ENCODE data around the gene UNC80. TPM values are rescaled to one million over a fixed set of nuclear protein-coding genes. Genes with fewer than 3 reads are reported as not detected.

UNC80 gene
- total RNA-seq, 1 donor from 2014 or later, result 0.11 TPM

GRCh38 chr2:210027608-210028007 is 256.0 kb downstream of the UNC80 start:
- intact Hi-C loops (cut with DNase I), result no loop called here

DNA sequence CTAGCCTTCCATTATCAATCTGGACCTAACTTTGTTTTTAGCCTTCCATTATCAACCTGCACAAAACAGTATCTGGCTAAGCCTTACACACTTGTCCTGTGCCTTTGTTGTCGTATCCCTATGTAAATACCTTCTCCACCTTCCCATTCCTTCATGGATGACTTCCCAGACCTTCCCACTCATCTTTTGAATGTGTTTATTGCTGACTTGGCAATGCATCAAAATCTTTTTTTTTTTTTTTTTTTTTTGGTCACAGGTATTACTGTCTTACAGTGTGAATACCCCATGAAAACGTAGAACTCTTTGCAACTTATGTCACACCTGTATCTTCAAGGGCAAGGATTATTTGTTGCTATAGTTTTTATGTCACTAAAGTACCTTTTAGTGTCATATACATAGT is 256.5 kb downstream of the UNC80 start:
- Histone ChIP-seq H3K36me3 (peaks cover 19 to 33% of the 10 kb centered on the region in 2 donors), H3K27ac (no peak overlapping the region), H3K9me3 (no peaks in the 10 kb centered on the region), H3K27me3 (no peaks in the 10 kb centered on the region), H3K4me1 (no peaks in the 10 kb centered on the region), H3K4me3 (no peak overlapping the region)
- no peak for TF ChIP-seq CTCF (IDR thresholded peaks at IDR 0.05)
- intact Hi-C loops (cut with DNase I), result no loop called here
- no peak for DNase-seq (ENCODE audit: low spot score in 2 of 2)

More at GRCh38 chr2:210027608-210028007, 256.0 kb downstream of the UNC80 start:
- no peak overlapping the region for H3K4me3 ChIP-seq
- TF ChIP-seq CTCF (IDR thresholded peaks at IDR 0.05), result no peak
- no peak for DNase-seq (ENCODE audit: low spot score in 2 of 2)
- H3K27ac ChIP-seq, result no peak overlapping the region
- H3K27me3 ChIP-seq, result no peaks in the 10 kb centered on the region
- H3K36me3 ChIP-seq, result peaks cover 22 to 39% of the 10 kb centered on the region in 2 donors
- H3K4me1 ChIP-seq, result no peaks in the 10 kb centered on the region
- no peaks in the 10 kb centered on the region for H3K9me3 ChIP-seq

DNA sequence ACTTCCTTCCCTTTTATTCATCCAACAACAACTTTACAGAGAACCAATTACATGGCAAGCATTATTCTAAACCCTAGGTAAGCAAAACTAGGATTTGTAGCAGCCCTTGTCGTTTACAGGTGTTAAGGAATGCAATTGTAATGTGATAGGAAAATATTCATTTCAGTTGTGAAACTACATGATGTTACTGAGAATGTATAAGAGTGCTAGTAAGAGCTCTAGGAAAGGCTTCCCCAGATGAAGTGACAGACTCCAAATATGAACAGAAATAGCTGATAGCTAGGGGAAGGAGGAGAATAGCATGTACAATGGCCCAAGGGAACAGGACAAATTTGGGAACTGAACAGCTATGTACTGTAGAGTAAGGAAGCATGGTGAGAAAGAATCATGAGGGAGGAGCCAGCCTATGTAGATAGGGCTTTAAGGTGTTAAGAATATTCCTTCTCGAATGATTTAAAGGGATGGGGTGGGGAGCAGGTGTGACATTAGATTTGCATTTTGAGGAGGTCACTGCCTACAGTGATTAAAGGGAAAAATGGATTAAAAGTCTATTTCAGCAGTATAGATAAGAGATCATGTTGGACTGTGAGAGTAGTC is 262.6 kb downstream of the UNC80 start:
- TF ChIP-seq CTCF (IDR thresholded peaks at IDR 0.05), result no peak
- intact Hi-C loops (cut with DNase I), result no loop called here
- H3K9me3 ChIP-seq, result no peaks in the 10 kb centered on the region
- H3K4me3 ChIP-seq, result no peak overlapping the region
- peaks cover 0 to 5% of the 10 kb centered on the region in 2 donors for H3K36me3 ChIP-seq
- H3K27ac ChIP-seq, result no peak overlapping the region
- H3K4me1 ChIP-seq, result no peaks in the 10 kb centered on the region
- no peaks in the 10 kb centered on the region for H3K27me3 ChIP-seq
- no peak for DNase-seq (ENCODE audit: low spot score in 2 of 2)

DNA sequence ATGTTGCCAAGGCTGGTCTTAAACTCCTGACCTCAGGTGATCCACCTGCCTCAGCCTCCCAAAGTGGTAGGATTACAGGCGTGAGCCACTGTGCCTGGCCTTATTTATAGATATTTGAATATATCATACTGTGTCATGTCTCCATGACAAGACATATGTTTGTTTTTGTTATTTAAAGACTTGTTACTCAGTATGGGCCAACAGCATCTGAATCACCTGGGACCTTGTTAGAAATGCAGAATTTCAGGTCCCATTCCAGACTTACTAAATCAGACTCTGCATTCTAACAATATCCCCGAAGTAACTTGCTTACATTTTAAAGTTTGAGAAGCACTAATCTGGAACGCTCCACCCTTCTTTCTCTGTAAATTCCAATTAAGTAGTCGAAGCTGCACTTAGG is 264.0 kb downstream of the UNC80 start:
- TF ChIP-seq CTCF (IDR thresholded peaks at IDR 0.05), result no peak
- H3K27me3 ChIP-seq, result no peaks in the 10 kb centered on the region
- no peaks in the 10 kb centered on the region for H3K9me3 ChIP-seq
- no peaks in the 10 kb centered on the region for H3K4me1 ChIP-seq
- DNase-seq (ENCODE audit: low spot score in 2 of 2), result no peak
- intact Hi-C loops (cut with DNase I), result no loop called here
- H3K4me3 ChIP-seq, result no peak overlapping the region
- H3K36me3 ChIP-seq, result peaks cover 0 to 5% of the 10 kb centered on the region in 2 donors
- no peak overlapping the region for H3K27ac ChIP-seq

DNA sequence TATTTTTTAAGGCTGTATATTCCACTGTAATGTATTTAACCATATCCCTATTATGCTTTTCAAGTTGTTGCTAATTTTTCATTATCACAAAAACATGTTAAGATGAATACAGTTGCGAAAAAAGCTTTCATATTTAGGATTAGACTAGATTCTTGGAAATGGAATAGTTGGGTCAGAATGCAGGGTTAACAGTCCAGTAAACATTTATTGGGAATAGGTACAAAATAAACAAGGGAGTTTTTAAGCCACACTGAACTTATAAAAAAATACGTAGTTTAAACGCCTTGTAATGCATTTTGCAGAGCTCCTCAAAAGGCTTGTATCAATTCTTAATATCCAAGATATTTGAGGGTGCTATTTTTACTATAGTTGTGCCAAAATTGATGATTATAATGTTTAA is 266.4 kb downstream of the UNC80 start:
- H3K27ac ChIP-seq, result no peak overlapping the region
- no peak for DNase-seq (ENCODE audit: low spot score in 2 of 2)
- peaks cover 3 to 5% of the 10 kb centered on the region in 2 donors for H3K36me3 ChIP-seq
- no peak for TF ChIP-seq CTCF (IDR thresholded peaks at IDR 0.05)
- intact Hi-C loops (cut with DNase I), result no loop called here
- no peaks in the 10 kb centered on the region for H3K4me1 ChIP-seq
- no peaks in the 10 kb centered on the region for H3K27me3 ChIP-seq
- no peak overlapping the region for H3K4me3 ChIP-seq
- no peaks in the 10 kb centered on the region for H3K9me3 ChIP-seq

All from ascending aorta (tissue), 2 donors.